NCI-H2196 (cell line): ENCODE data around the gene ZNF343.
"Not testable (repeated sequence)": the region's sequence is repeated elsewhere in the genome, so short reads cannot be mapped to it uniquely, and the experiment has no call there.

ENCODE experiments used
- DNase-seq: peaks from one replicate; lab custom pipeline; 2025; ENCODE audit not compliant: unreplicated experiment; lab: John Stamatoyannopoulos, UW

ZNF343 gene

DNA sequence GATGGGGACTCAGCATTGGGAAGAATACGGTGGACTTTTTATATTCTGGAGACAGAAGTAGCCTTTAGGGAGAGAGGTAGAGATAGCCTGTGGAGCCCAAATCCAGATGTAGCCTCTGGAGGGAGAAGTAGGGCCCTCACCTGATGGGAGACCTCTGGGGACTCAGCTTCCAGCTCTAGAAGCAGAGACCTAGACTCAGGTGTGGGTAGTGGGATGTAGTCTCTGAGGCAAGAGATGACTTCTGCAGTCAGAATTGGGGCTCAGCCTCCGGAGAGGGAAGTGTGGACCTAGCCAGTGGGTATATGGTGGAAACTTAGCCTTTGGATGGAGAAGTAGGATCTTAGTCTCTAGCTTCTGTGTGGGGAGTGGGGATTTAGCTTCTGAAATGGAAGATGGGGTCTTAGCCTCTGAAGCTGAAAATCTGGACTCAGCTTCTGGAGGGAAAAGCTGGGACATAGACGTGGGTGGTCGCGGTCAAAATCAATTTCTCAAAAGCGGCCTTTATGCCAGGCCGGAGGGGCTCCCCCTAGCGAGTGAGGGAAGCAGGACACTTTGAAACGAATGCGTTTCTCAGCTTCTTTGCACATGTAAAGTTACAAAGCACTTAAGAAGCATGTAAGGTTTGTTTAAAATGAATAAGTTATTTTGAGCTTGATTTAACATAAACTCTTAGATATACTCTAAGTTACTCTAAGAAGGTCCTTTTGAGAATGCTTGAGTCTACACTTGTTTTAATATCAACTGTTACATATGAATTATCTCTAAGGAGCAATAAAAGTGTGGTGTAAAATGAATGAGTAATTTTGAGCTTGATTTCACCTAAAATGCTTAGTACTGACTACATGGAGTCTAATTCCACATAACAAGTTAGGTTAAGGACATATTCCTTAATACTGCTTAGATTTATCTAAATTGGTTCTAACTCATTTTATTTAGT, 12.9 kb upstream of the ZNF343 start:
- peak; percentile 29 for DNase-seq

DNA sequence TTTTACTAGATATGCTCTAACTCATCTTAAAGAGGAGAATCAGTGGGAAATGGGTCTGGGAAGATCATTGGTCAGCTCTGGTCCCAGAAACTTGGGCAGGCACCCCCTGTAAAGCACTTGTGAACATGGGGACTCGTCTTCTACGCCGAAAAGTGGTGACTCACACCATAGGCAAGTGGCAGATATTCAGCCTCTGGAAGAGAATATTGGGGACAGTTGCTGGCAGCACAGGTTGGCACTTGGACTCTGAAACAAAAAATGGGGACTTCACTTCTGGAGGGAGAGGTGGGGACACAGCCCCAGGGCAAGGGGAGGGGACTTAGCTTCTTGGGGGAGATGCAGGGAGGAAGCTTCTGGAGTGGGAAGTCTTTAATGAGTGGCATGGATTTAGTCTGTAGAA, 11.9 kb upstream of the ZNF343 start:
- DNase-seq = no peak

DNA sequence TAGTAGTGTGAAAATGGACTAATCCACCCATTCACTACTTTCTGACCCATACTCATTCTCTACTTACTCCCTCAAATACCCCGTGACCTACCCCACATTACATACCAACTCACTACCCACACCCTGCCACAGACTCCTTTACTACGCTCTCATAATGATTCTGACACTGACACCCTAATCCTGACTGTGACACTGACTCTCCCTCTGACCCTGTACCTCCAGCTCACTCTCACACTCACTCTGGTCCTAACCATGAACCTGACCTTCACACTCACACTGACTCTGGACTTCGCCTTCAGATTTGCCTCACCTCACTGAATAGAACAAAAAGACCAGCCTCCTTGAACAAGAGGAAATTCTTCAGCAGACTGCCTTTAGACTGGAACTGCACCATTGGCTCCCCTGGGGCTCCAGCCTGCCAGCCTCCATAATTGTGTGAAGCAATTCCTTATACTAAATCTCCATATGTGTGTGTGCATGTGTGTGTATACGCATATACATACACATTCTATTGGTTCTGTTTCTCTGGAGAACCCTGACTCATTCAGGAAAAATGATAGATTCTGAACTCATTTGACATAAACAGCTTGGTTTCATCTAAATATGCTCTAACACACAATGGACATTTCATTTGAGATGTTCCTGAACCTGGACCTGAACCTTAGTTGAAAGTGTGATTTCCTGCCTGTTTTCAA, 10.5 kb upstream of the ZNF343 start:
- no peak for DNase-seq

DNA sequence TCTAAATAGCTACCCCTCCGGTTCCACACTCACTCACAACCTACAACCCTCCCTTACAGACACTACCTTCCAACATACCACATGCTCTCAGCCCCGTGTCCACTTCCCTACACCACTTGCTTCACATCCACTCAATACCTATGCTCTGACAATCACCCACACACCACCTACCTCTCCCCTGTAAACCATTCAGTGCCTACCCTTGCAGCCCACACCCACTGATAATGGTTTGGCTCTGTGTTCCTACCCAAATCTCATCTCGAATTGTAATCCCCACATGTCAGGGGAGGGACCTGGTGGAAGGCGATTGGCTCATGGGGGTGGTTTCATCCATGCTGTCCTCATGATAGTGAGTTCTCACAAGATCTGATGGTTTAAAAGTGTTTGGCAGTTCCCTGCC, 9.8 kb upstream of the ZNF343 start:
- no peak for DNase-seq

DNA sequence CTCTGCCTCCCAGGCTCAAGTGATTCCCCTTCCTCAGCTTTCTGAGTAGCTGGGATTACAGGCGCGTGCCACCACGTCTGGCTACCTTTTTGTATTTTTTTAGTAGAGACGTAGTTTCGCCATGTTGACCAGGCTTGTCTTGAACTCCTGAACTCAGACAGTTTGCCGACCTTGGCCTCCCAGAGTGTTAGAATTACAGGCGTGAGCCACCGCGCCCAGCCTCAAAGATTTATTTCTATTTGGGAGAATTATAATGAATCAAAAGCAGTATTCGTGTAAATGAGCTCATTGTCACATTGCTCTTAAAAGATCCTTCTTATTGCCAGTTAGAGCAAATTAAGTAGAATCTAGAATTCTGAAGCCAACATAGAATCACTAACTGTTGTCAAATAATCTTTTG, 9.4 kb upstream of the ZNF343 start:
- no peak for DNase-seq

DNA sequence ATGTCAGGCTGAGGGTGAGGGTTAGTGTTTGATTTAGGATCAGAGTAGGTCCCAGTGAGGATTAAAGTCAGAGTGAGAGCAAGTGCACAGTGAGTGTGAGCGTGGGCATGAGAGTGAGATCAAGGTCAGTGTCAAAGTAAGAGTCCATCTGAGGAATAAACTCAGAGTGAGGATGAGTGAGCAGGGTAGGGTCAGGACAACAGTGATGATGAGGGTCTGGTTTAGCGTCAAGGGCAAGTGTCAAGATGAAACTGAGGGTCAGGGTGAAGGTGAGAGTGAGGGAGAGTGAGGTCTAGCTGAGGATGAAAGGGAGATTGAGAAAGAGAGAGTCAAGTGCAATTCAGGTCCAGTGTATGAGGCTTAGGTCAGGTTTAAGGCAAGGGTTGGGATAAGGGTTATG, 7.7 kb upstream of the ZNF343 start:
- no peak for DNase-seq

DNA sequence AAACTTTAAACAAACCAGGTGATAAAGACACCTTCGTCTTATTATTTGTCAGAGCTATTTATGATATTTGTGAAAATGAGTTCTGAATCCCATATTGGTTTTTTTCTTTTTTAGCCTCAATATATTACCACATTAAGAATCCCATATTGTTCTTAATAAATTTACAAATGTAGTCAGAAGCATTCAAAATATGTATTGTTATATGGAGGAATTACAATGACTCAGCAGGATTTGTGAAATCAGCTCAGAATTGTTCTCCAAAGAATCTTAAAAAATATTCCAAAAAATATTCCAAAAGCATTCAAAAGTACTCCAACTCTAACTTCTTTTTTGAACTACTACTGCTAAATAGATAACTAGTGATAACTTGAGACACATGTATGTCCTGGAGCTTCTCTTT, 6.5 kb upstream of the ZNF343 start:
- no peak for DNase-seq

DNA sequence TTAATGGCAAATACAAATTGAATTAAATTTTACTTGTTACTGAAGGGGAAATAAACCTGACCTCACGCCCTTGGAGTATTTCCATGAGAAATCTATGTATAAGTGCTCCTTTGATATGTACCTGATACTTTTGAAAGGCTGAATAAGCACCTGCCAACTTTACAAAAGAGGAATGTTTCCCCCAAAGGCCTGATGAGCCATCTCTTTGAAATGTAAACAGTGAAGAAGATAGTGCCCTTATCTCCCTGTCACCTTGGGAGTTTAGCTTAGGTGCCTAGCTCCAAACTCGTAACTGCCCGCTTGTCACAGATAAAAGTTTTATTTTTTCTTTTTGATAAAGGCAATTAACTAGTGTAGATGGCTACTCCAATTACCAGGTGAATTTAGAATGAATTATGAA, 1.1 kb upstream of the ZNF343 start:
- DNase-seq = no peak

DNA sequence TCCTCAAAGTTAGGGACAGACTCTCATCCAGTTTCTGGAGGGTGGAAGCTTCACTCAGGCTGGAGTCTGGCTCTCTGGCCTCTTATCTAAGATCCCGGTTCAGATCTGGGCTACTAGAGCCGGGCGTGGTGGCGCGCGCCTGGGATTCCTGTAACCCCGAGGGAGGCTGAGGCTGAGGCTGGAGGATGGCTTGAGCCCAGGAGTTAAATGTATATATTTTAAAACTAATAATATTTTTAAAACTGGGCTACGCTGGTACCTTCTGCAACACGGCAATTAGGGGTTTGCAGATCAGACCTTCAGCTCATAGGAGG, 710 bp upstream of the ZNF343 start:
- DNase-seq = no peak

DNA sequence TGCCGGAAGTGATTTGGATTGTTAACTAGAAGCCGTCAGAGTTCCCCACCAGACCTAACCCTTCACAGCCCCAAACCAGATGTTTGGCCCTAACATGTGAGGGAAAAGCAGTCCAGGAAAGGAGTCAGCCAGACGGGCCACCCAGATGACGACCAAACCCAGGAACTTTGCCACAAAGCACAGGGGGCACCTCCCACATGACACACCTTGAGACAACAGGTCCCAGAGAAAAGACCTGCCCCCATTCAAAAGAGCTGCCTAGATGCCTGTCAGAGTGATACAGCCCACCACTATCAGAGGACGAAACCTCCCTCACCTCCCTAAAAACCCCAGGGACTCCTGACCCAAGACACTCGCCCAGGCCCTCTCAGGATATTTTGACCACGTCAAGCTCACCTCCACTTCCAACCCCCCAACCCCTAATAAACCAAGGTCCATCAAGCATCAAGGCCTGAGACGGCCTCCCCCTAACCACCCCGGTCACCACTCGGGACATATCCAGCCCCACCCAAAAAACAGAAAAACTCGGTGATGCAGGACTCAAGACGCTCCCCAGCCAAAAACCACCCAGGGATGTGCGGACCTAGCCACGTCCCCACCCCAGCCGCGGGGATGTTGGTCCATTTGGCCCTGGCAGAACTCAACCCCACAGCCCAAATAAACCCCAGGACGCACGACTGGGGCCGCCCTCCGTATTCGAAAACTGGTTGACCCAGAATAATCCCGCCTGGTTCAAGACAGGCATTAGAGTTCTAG, 662 bp downstream of the ZNF343 start:
- no peak for DNase-seq

DNA sequence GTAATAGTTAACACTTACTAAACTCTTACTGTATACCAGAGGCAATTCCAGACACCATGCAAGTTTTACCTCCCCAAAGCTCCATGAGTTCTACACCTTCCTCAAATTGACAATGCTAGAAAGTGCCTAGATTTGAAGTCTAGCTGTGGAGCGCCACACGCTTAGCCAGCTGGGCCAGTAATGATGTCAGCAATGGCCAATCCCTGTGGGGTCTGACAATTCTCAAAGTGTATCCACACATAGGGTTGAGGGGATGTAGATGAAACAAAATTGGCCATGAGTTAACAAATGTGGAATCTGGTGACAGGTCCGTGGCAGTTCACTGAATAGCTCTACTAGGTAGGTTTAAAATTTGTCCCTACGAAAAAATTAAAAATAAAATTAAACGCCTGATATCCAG, 1.3 kb downstream of the ZNF343 start:
- DNase-seq = no peak

DNA sequence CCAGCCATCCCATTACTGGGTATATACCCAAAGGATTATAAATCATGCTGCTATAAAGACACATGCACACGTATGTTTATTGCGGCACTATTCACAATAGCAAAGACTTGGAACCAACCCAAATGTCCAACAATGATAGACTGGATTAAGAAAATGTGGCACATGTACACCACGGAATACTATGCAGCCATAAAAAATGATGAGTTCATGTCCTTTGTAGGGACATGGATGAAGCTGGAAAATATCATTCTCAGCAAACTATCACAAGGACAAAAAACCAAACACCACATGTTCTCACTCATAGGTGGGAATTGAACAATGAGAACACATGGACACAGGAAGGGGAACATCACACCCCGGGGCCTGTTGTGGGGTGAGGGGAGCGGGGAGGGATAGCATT, 2.3 kb downstream of the ZNF343 start:
- not testable (repeated sequence) for DNase-seq

DNA sequence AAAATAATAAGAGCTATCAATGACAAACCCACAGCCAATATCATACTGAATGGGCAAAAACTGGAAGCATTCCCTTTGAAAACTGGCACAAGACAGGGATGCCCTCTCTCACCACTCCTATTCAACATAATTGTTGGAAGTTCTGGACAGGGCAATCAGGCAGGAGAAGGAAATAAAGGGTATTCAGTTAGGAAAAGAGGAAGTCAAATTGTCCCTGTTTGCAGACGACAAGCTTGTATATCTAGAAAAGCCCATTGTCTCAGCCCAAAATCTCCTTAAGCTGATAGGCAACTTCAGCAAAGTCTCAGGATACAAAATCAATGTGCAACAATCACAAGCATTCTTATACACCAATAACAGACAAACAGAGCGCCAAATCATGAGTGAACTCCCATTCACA, 3.9 kb downstream of the ZNF343 start:
- DNase-seq = not testable (repeated sequence)

DNA sequence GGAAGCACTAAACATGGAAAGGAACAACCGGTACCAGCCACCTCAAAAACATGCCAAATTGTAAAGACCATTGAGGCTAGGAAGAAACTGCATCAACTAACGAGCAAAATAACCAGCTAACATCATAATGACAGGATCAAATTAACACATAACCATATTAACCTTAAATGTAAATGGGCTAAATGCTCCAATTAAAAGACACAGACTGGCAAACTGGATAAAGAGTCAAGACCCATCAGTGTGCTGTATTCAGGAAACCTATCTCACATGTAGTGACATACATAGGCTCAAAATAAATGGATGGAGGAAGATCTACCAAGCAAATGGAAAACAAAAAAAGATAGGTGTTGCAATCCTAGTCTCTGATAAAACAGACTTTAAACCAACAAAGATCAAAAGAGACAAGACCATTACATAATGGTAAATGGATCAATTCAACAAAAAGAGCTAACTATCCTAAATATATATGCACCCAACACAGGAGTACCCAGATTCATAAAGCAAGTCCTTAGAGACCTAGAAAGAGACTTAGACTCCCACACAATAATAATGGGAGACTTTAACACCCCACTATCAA, 5.8 kb downstream of the ZNF343 start:
- not testable (repeated sequence) for DNase-seq

DNA sequence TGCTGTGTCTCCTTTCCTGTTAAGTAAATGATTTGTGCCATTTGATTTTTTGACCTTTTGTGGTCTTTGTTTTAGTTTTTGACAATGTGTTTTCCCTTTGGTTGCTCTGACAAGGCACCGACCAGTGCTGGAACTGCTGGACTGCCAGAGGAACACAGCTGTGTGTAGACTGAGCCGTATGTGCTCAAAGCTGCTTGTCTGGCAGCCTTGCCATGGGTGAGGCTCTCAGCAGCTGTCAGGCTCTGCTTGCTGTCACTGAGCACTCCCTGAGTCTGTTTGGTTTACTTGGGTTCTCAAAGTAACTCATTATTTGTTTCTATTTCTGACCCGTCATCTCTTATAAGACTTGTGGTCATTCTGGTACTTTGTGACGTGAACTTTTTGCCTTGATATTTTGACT, 23.1 kb downstream of the ZNF343 start:
- DNase-seq = no peak

DNA sequence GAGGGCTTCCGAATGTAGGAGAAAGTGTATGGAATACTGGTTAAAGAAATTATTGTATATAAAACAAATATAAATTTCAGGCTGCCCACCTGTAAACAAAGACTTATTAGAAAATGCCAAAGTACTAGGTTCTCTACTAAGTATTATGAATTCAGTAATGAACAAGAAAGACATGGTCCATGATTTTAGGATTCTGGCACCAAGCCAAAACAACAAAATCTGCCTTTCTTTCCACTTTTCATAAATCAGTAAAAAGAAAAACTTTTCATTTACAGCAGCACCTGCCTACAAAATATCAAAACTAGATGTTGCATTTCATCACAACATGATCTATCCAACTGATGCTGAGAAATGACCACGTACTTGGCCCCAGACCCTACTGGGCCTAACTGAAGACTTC, 23.6 kb downstream of the ZNF343 start:
- no peak for DNase-seq

DNA sequence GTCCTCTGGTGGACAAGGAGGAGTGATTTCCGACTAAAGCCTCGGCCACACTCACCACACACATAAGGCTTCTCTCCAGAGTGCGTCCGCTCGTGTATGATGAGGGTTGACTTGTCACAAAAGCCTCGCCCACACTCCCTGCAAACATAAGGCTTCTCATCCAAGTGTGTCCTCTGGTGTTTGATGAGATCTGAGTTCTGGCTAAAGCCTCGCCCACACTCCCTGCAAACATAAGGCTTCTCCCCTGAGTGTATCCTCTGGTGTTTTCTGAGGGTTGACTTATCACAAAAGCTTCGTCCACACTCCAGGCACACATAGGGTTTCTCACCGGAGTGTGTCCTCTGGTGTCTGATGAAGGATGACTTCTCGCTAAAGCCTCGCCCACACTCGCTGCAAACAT, 25.2 kb downstream of the ZNF343 start:
- no peak for DNase-seq

DNA sequence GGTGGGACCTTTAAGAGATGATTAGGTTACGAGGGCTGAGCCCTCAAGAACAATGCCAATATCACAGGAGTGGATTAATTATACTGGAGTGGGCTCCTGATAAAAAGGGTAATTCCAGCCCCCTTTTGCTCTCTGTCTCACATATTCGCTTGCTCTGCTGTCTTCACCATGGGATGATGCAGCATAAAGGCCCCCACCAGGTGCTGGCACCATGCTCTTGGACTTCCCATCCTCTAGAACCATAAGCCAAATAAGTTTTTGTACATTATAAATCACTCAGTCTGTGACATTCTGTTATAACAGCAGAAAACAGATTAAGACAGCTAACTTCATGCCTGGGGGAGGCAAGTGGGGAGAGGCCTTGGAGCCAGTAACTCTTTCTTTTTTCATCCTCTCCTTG, 28.3 kb downstream of the ZNF343 start:
- no peak for DNase-seq

DNA sequence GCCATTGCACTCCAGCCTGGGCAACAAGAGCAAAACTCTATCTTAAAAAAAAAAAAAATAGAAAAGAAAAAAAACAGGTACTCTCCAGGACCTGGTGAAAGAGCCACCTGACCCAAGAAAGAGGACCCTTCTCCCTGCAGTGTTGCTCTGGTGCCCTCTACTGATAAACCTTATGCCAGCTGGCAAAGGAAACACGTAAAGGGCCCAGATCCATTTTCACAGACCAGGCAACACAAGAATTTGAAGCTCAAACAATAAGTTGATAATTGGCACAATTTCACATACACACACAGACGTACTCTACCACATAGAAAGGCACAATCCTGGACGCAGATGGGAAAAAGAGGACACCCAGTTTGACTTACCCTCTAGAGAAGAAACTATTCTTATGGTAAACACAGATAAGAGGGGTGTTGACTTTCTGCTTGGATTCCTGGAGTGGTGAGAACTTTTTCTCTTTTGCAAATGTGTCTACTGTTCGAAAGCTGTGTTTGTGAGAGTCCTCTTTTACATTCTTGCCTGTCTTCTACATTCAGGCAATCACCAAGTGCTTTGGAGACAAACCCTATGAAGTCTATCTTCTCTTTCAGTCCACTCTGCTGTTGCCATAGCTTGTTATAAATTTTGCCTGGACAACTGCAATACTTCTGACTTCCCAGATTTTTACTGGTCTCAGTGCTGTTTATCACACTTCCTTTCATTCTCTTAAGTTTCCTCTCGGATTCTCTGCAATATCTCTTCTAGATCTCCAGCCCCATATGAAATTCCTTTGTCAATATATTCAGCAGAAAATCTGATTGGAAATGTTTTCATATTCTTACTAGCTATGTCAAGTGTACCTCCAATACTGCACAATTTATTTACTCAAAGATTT, 31.7 kb downstream of the ZNF343 start:
- DNase-seq = no peak

DNA sequence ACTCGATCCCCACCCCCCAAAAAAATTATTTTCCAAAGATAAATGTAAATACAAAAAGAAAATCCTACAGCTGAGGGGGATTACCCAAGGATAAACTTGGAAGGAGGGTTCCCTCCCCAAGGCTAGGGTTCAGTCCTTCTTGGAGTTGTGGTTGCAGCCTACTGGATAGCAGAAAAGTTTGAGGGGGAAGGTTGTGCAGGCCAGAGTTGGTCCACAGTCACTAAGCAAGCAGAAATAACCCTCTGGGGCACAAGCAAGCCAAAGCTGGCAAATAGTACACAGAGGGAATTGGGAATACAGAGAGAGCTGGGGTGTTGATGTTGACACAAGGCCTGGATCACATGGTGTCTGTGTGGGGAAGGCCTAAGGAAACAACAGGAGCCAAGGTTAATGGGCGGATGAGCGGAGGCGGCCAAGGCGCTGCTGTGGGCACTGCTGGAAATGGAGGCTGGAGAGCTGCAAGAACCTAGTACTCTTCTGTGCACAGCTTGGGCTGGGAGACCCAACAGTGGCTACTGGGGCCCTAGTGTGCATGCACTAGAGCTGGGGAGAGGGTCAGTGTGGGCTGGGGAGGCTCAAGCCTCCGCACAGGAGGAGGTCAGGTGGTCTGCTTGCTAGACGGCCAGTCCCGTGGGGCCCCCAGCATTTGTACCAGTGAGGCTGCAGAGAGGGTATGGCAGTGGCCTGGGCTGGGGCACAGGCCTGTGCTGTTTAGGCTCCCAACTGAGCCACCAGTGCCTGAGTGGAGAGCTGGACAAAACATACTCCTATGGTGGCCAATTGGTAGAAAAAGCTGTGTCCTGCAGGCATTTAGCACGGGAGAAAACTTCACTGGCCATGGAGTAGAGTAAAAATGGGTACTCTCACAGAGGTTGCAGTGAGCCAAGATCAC, 32.6 kb downstream of the ZNF343 start:
- no peak for DNase-seq
